AG08396 (cell line): ENCODE results near the gene DNAL4.
A peak's percentile ranks its signal among the peaks of the same experiment; 100 is the strongest.

Source experiments
- DNase-seq: peaks from one replicate; pipeline ENCODE4 v3.0.0; 2012; ENCODE audit warnings: low spot score, mixed read lengths

The DNAL4 gene

GRCh38 chr22:38784856-38785255 lies 9.1 kb downstream of the DNAL4 start:
- no peak for DNase-seq

- DNase-seq = no peak
These were observed 9.9 kb downstream of the DNAL4 start for GRCh38 chr22:38784035-38784434.

- no peak for DNase-seq
These were observed 10.8 kb downstream of the DNAL4 start for GRCh38 chr22:38783095-38783615.

GRCh38 chr22:38782402-38783094 lies 11.4 kb downstream of the DNAL4 start:
- DNase-seq = no peak

- DNase-seq = no peak
These were observed 12.9 kb downstream of the DNAL4 start for GRCh38 chr22:38781033-38781432.

GRCh38 chr22:38777087-38777671 lies 16.8 kb downstream of the DNAL4 start:
- no peak for DNase-seq

- no peak for DNase-seq
These were observed 17.9 kb downstream of the DNAL4 start for GRCh38 chr22:38776086-38776485.

GRCh38 chr22:38775656-38776055 lies 18.3 kb downstream of the DNAL4 start:
- no peak for DNase-seq

GRCh38 chr22:38774496-38775166 lies 19.3 kb downstream of the DNAL4 start:
- no peak for DNase-seq

- no peak for DNase-seq
These were observed 20.5 kb downstream of the DNAL4 start for GRCh38 chr22:38773363-38773946.

GRCh38 chr22:38772623-38772873 lies 21.4 kb downstream of the DNAL4 start:
- no peak for DNase-seq

GRCh38 chr22:38770257-38770949 lies 23.5 kb downstream of the DNAL4 start:
- DNase-seq = no peak

GRCh38 chr22:38768036-38768435 lies 25.9 kb downstream of the DNAL4 start:
- DNase-seq = no peak

- DNase-seq = no peak
These were observed 26.6 kb downstream of the DNAL4 start for GRCh38 chr22:38767313-38767712.

- peak; percentile 73 for DNase-seq
These were observed 27.7 kb downstream of the DNAL4 start for GRCh38 chr22:38766076-38766777.

GRCh38 chr22:38762551-38762983 lies 31.4 kb downstream of the DNAL4 start:
- DNase-seq = no peak

- DNase-seq = no peak
These were observed 32.5 kb downstream of the DNAL4 start for GRCh38 chr22:38761202-38762162.

- DNase-seq = no peak
These were observed 33.3 kb downstream of the DNAL4 start for GRCh38 chr22:38760477-38761201.

- no peak for DNase-seq
These were observed 34.9 kb downstream of the DNAL4 start for GRCh38 chr22:38759005-38759404.
